ENCODE measurements around the gene ZC2HC1B. TPM values are rescaled to one million over a fixed set of nuclear protein-coding genes. Genes with fewer than 3 reads are reported as not detected.

ZC2HC1B gene
- total RNA-seq, 2 donors from 2014 or later, result not detected

DNA sequence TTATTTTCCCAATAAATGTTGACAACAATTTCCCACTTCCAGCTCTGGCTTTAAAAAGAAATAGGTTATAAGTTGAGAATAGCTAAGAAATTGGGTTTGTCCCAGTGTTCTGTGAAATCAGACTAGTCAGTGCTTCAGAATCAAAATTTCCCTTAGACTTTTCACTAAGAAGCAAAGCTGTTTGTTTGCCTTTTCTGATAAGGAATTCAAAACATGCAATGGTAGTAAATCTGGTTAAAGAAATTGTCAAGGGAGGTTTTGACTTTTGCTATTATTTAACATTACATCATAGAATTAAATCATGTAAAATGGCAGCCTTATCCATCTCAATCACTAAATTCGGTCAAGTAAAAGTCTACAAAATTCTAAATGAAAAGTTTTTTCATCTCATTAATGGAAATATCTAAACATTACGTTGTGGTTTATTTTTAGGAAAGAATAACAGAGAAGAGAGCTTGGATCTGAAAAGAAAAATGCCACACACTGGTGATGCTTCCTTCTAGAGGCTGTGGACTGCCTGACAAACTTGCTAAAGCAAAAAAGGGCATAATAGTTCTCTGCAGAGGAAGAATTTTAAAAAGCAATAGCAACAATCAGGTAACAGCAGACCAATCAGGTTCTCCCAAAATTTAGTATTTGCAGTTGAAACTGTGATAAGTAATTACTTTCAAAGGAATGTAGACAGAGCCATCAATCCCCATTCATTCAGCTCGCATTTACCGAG is 107.4 kb downstream of the ZC2HC1B start:
- H3K4me1 ChIP-seq, result peaks cover 4% of the 10 kb centered on the region
- no peaks in the 10 kb centered on the region for H3K36me3 ChIP-seq
- H3K9ac ChIP-seq (ENCODE audit: low read depth in 2 of 2, low read length in 2 of 2), result no peak overlapping the region
- no peak for DNase-seq
- H3K27ac ChIP-seq, result no peak overlapping the region
- H3K4me3 ChIP-seq, result no peak overlapping the region
- H3K27me3 ChIP-seq, result no peaks in the 10 kb centered on the region
- no peaks in the 10 kb centered on the region for H3K9me3 ChIP-seq
- intact Hi-C loops (cut with DNase I), result no loop called here
- TF ChIP-seq, protein P1, sequence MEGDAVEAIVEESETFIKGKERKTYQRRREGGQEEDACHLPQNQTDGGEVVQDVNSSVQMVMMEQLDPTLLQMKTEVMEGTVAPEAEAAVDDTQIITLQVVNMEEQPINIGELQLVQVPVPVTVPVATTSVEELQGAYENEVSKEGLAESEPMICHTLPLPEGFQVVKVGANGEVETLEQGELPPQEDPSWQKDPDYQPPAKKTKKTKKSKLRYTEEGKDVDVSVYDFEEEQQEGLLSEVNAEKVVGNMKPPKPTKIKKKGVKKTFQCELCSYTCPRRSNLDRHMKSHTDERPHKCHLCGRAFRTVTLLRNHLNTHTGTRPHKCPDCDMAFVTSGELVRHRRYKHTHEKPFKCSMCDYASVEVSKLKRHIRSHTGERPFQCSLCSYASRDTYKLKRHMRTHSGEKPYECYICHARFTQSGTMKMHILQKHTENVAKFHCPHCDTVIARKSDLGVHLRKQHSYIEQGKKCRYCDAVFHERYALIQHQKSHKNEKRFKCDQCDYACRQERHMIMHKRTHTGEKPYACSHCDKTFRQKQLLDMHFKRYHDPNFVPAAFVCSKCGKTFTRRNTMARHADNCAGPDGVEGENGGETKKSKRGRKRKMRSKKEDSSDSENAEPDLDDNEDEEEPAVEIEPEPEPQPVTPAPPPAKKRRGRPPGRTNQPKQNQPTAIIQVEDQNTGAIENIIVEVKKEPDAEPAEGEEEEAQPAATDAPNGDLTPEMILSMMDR (IDR thresholded peaks at IDR 0.05), result no peak

DNA sequence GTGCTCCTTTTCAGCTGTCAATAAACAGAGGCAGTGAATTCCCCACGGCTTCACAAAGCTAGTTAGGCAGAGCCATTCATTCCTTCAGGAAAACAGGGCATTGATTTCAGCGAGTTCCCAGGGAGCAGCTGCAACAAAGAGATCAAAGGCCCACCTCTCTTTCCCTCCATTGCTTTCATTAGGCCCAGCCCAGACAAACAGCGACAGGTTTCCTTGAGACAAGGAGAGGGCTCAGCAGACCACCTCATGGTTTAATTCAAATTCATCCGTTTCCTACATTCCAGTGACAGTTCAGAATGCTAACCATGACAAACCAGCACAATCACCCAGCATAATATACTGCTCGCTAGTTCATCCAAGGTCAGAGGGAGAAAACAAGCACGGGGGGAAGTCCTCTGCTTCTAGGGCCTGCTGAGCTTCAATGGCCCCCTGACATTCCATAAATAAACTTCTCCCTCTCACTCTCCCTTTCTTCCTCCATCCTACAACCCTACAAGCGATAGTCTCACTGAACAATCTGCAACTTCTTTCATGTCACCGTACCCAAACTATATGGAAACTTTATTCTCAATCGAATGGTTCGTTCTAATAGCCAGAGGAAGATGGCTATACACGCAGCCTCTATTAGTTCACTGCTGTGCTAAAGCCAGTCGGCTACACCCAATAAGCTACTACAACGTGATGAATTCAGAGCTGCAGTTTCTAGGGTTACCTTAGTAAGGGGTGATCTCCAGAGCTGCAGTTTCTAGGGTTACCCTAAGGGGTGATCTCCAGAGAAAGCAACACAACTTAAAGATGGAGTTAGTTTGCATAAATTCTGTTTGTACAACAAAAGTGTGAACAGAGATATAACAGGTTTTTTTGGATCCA is 109.1 kb downstream of the ZC2HC1B start:
- DNase-seq, result no peak
- intact Hi-C loops (cut with DNase I), result no loop called here
- no peak overlapping the region for H3K27ac ChIP-seq
- no peak overlapping the region for H3K4me3 ChIP-seq
- no peak overlapping the region for H3K9ac ChIP-seq (ENCODE audit: low read depth in 2 of 2, low read length in 2 of 2)
- peaks cover 4% of the 10 kb centered on the region for H3K4me1 ChIP-seq
- TF ChIP-seq, protein P1 (IDR thresholded peaks at IDR 0.05), result no peak
- H3K36me3 ChIP-seq, result no peaks in the 10 kb centered on the region
- H3K27me3 ChIP-seq, result no peaks in the 10 kb centered on the region
- H3K9me3 ChIP-seq, result no peaks in the 10 kb centered on the region

DNA sequence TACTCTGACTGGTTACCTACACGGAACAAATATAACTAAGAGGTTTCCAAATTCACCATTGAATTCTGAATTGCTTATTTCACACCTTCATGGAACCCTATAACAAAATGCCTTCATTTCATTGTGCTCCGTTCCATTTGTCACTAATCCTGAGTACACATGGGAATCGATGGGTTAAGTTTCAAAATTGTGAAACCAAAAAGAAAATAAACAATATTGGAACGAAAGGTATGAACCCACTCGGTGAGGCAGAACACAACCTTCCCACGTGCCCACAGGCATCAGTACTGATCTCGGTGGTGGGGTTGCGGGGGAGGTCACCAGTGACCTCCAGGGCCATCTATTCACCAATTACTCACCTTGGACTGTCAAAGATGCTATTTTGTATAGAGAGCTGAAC is 109.8 kb downstream of the ZC2HC1B start:
- Histone ChIP-seq H3K9ac (ENCODE audit: low read depth in 2 of 2, low read length in 2 of 2) (no peak overlapping the region), H3K9me3 (no peaks in the 10 kb centered on the region), H3K4me3 (no peak overlapping the region), H3K36me3 (no peaks in the 10 kb centered on the region), H3K27me3 (no peaks in the 10 kb centered on the region), H3K4me1 (peaks cover 4% of the 10 kb centered on the region), H3K27ac (no peak overlapping the region)
- intact Hi-C loops (cut with DNase I), result no loop called here
- TF ChIP-seq, protein P1 (IDR thresholded peaks at IDR 0.05), result no peak
- DNase-seq, result no peak

DNA sequence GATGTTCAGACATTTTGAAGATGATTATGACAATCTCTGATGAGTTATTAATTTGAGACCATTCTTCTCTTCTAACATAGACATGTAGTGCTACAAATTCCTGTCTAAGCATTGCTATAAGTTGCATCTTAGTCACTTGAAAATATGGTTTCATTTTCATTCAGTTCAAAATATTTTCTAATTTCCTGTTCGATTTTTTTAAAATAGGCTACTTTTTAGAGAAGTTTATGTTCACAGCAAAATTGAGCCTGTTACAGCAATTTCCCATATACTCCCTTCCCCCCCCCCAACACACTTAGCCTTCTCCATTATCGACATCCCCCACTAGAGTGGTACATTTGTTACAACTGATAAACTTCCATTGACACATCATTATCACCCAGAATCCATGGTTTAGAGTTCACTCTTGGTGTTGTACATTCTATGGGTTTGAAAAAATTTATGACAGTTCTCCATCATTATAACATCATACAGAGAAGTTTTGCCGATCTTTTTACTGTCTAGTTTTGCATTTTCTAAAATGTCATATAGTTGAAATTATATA is 112.6 kb downstream of the ZC2HC1B start:
- no peaks in the 10 kb centered on the region for H3K27me3 ChIP-seq
- H3K9ac ChIP-seq (ENCODE audit: low read depth in 2 of 2, low read length in 2 of 2), result no peak overlapping the region
- H3K4me3 ChIP-seq, result no peak overlapping the region
- H3K27ac ChIP-seq, result no peak overlapping the region
- TF ChIP-seq, protein P1 (IDR thresholded peaks at IDR 0.05), result no peak
- no peak for DNase-seq
- H3K4me1 ChIP-seq, result no peaks in the 10 kb centered on the region
- intact Hi-C loops (cut with DNase I), result no loop called here
- H3K36me3 ChIP-seq, result no peaks in the 10 kb centered on the region
- H3K9me3 ChIP-seq, result no peaks in the 10 kb centered on the region

DNA sequence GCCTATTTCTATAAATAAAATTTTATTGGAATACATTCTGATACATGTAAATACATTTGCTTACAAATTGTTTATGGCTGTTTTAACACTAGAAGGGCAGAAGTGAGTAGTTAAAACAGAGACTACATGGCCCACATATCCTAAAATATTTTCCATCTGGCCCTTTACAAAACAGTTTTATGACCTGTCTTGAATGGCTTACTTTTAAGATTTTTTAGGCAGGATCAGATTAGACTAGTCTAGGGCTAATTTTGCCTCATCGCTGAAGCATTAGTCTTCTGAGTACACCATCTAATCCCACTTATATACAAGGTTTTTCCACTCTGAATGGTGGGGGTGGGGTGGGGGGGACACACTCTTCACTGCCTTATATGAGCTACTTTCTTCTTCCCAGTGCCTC is 116.6 kb downstream of the ZC2HC1B start:
- TF ChIP-seq, protein P1 (IDR thresholded peaks at IDR 0.05), result no peak
- no peak for DNase-seq
- Histone ChIP-seq H3K36me3 (no peaks in the 10 kb centered on the region), H3K9ac (ENCODE audit: low read depth in 2 of 2, low read length in 2 of 2) (no peak overlapping the region), H3K27ac (no peak overlapping the region), H3K4me1 (no peaks in the 10 kb centered on the region), H3K4me3 (no peak overlapping the region), H3K27me3 (no peaks in the 10 kb centered on the region), H3K9me3 (no peaks in the 10 kb centered on the region)
- intact Hi-C loops (cut with DNase I), result no loop called here

All from colonic mucosa (tissue), 4 donors.